ENCODE measurements around the gene CDH5. TPM values are rescaled to one million over a fixed set of nuclear protein-coding genes. Genes with fewer than 3 reads are reported as not detected.

CDH5 gene
- total and polyA plus RNA-seq, 2 donors (not counting 3 experiments of a cell fraction or from before 2014, with no cell fraction given): 765 to 815 TPM

DNA sequence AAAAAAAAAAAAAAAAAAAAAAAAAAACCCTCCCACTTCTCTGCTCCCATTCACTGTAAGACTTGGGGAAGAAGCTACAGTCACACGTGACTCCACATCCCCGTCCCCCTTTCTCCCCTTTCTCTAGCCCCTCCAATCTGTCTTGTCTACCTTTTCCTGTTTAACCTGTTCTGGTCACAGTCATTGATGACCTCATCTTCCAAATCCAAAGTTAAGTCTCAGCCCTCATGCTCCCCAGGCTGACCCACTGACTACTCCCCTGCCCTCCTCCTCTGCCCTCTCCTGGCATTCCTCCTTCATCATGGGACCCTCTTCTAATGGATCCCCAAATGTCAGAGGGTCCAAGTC, 1.6 kb upstream of the CDH5 start:
- Histone ChIP-seq H3K27ac (ENCODE audit: insufficient read depth, low read depth, low read length) (peak overlapping the region; percentile 99), H3K27me3 (ENCODE audit: control insufficient read depth in 2 of 2, insufficient read depth in 2 of 2, low read length in 2 of 2) (no peaks in the 10 kb centered on the region), H3K9me3 (replicated peaks; ENCODE audit: control insufficient read depth, insufficient read depth, low read length) (no peaks in the 10 kb centered on the region), H3K36me3 (ENCODE audit: control insufficient read depth in 2 of 2, extremely low read depth in 1 of 2, insufficient read depth in 2 of 2, low read length in 2 of 2) (peaks cover 5% of the 10 kb centered on the region in 2 experiments), H3K4me3 (replicated peaks in 1 of 3; ENCODE audit: insufficient read depth in 1 of 3, low read depth in 1 of 3, low read length in 3 of 3) (no peak overlapping the region), H3K79me2 (ENCODE audit: control insufficient read depth, insufficient read depth, low read length) (peaks cover 42% of the 10 kb centered on the region), H3K9me1 (replicated peaks; ENCODE audit: control insufficient read depth, extremely low read depth, insufficient read depth, low read length) (no peaks in the 10 kb centered on the region), H3K4me1 (ENCODE audit: control insufficient read depth, extremely low read depth, insufficient read depth, low read length) (peaks cover 80% of the 10 kb centered on the region), H3K9ac (replicated peaks; ENCODE audit: extremely low read depth, insufficient read depth, low read length) (peak overlapping the region; percentile 98), H4K20me1 (replicated peaks; ENCODE audit: control insufficient read depth, extremely low read depth, insufficient read depth, low read length) (no peaks in the 10 kb centered on the region), H2AFZ (ENCODE audit: low read depth, low read length) (no peak overlapping the region), H3K4me2 (ENCODE audit: insufficient read depth, low read length) (peak overlapping the region; percentile 14)
- no TSS peak for BruUV-seq (replicated peaks)
- dilution Hi-C loops (cut with MboI; ENCODE audit: extremely low pct_ligation_motif_present, low sequenced_read_pairs) (no loop called here), intact Hi-C loops (cut with micrococcal nuclease) (no loop called here)
- DNase-seq (ENCODE audit: low read depth, low spot score) (no peak), FAIRE-seq (no peak)
- TF ChIP-seq JUN (IDR thresholded peaks at IDR 0.05; ENCODE audit: borderline replicate concordance, insufficient read depth, insufficient read length, low read depth): peak; percentile 57
- TF ChIP-seq, protein P1, sequence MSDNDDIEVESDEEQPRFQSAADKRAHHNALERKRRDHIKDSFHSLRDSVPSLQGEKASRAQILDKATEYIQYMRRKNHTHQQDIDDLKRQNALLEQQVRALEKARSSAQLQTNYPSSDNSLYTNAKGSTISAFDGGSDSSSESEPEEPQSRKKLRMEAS (IDR thresholded peaks at IDR 0.05; ENCODE audit: insufficient read depth, insufficient read length): no peak
- no peak for TF ChIP-seq POLR2AphosphoS5 (IDR thresholded peaks at IDR 0.05; ENCODE audit: insufficient read depth, low read depth, low read length)
- no peak for TF ChIP-seq EZH2 (IDR thresholded peaks at IDR 0.05; ENCODE audit: borderline replicate concordance, low read depth, low read length, severe bottlenecking)
- no peak for TF ChIP-seq GATA2 (IDR thresholded peaks at IDR 0.05; ENCODE audit: insufficient read depth, insufficient read length, low read depth, low read length)
- no peak for TF ChIP-seq MYC (IDR thresholded peaks at IDR 0.05; ENCODE audit: low read depth, low read length)
- no peak for TF ChIP-seq FOS (IDR thresholded peaks at IDR 0.05; ENCODE audit: borderline replicate concordance, insufficient read depth, low read length)
- POLR2A ChIA-PET: interaction anchor here (0.8 to 5.4 kb wide), 2 partner anchors 9 to 12 kb away, joined by 4 to 33 read pairs; no protein-coding TSS in a partner anchor
- CTCF ChIA-PET: interaction anchor here (0.8 to 9.6 kb wide), 7 partner anchors 8 to 151 kb away, joined by 3 to 126 read pairs (median 4); no protein-coding TSS in a partner anchor

Measured in endothelial cell of umbilical vein (primary cell).